GM19452 (cell line): ENCODE results near the gene CBLN3.

Source experiments
- ATAC-seq: cut with Tn5 transposase; IDR thresholded peaks from one replicate; pipeline ENCODE4 v1.9.1; 2021; ENCODE audit not compliant: unreplicated experiment

The CBLN3 gene

DNA sequence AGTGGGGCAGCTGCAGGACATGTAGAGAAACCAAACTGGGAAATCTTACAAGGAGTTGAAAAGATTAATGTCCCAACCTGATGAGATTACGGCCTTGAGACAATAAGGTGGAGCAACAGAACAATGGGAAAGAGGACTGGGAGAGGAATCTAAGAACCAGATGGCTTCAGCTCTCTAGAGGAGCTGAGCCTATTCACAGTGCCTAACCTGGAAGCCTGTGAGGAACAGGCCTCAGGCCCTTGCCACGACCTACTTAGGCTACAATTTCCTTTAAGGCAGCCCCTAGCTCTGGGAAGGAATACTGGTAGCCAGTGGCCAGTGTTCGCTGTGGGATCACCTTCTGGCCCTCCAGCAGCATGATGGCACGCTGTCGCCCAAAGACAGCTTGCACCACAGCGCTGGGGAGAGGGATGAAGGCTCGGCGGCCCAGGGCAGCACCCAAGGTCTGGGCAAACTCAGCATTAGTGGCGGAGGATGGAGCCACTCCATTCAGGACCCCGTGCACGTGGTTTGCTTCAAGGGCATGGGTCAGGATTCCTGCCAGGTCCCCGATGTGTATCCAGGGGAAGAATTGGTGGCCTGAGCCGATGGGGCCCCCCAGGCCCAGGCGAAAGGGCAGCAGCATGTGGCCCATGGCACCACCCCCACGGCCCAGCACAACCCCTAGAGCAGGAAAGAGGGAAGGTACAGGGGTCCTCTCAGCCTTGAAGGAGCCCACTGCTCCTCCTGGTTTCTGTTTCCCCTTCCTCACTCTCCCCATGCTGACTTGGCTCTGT, 10.6 kb upstream of the CBLN3 start:
- ATAC-seq: no peak

- no peak for ATAC-seq
Measured at GRCh38 chr14:24439257-24439656, 9.8 kb upstream of the CBLN3 start.

- ATAC-seq: no peak
Measured at GRCh38 chr14:24438223-24439097, 9.0 kb upstream of the CBLN3 start.

GRCh38 chr14:24437736-24438067, 8.2 kb upstream of the CBLN3 start:
- ATAC-seq: no peak

- ATAC-seq: no peak
Measured at GRCh38 chr14:24437020-24437735, 7.7 kb upstream of the CBLN3 start.

GRCh38 chr14:24436355-24437019, 7.0 kb upstream of the CBLN3 start:
- peak; percentile 44 for ATAC-seq

- no peak for ATAC-seq
Measured at GRCh38 chr14:24435998-24436354, 6.5 kb upstream of the CBLN3 start.

GRCh38 chr14:24435192-24435810, 5.8 kb upstream of the CBLN3 start:
- ATAC-seq: no peak

- no peak for ATAC-seq
Measured at GRCh38 chr14:24434676-24435075, 5.2 kb upstream of the CBLN3 start.

- no peak for ATAC-seq
Measured at GRCh38 chr14:24434036-24434435, 4.6 kb upstream of the CBLN3 start.

DNA sequence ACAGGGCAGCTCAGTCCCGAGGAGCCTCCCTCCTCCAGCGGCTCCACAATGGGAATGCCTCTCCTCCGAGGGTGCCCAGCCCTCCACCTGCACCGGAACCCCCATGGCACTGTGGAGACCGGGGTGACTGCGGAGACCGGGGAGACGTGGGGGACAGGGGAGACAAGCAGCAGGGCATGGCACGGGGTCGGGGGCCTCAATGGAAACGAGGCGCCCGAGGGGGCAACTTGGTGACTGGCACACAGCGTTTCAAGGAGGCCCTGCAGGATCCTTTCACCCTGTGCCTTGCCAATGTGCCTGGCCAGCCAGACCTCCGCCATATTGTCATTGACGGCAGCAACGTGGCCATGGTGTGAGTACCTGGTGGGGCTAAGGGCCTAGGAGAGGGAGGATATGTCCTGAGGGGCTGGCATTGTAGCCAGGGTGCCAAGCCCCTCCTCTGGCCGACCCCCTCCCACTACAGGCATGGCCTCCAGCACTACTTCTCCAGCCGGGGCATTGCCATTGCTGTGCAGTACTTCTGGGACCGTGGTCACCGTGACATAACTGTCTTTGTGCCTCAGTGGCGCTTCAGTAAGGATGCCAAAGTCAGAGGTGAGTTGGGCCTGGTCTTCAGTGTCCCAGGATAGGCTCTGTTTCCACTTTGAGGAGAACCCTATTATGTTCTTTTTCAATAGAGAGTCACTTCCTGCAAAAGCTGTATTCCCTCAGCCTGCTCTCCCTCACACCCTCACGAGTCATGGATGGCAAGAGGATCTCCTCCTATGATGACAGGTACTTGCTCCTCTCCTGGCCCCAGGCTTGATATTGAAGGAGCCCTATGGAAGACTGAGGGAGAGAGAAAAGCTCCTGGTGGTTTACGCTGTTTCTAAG, 3.0 kb upstream of the CBLN3 start:
- ATAC-seq: no peak

GRCh38 chr14:24431569-24432258, 2.2 kb upstream of the CBLN3 start:
- ATAC-seq: peak; percentile 52

GRCh38 chr14:24430682-24431568, 1.5 kb upstream of the CBLN3 start:
- no peak for ATAC-seq

DNA sequence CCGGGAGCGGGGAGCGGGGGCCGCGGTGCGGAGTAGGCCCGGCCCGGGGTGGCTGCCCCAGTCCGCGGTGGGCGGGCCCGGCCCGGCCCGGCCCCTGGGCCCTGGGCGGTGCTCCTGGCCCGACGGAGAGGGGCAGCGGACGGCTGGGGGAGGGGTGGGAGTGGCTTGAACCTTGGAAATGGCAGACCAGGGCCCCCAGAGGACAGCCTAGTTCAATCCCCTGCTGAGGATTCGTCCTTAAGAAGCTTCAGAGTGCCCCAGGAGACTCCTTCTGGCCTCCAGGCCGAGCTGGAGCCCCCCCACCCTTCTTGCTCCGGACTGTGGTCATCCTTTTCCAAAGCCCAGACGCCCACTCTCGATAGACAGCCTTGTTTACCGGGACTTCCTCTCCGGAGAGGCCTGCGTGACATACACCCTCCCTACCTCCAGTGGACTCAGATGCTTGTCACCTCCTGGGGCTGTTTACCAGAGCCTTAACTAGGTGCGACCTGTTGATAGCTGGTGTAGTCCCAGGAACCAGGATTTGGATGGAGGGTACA, 744 bp upstream of the CBLN3 start:
- ATAC-seq: peak; percentile 73

GRCh38 chr14:24428628-24429394, 657 bp downstream of the CBLN3 start:
- ATAC-seq: no peak

GRCh38 chr14:24427537-24428508, 1.6 kb downstream of the CBLN3 start:
- ATAC-seq: no peak
